SK-N-DZ (cell line): Measurements from ENCODE around the gene MTRF1.

Source experiments
- DNase-seq: peaks from one replicate; pipeline ENCODE4 v3.0.0-alpha.2; 2015; ENCODE audit warnings: low spot score

Gene MTRF1

DNA sequence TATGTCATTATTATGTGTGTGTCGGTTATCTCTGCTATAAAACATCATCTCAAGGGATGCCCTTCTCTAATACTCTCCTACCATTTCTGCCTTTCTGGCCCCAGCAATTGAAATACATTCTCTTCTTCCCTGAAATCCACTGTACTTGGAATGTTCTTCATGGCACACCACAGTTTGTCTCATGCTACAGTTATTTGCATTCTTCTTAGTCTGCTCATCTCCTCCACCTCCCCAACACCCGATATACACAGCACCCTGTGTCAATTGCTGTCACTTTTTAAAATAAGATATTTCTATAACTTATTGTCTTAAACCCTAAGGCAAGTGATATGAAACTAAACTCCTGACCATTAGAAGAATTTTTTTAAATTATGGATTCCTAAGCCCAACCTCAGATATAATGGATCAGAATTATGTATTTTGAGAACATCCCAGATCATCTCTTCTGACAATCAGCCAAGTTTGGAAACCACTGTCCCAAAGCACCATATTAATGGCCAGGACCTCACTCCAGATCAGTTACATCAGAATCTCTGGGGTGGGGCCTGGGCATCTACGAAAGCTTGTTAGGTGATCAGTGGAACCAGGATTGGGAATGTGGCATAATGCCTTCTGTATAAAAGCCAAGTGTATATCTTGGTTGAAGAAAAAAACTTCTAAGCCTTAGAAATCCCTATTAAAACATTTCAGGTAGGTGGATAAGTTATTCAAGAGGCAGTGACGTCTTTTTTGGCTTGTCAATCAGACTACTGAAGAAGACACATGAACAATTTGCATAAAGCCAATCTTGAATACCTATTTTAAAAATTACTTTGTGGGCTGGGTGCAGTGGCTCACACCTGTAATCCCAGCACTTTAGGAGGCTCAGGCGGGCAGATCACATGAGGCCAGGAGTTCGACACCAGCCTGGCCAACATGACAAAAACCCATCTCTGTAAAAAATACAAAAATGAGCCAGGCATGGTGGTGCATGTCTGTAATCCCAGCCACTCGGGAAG is 39.0 kb downstream of the MTRF1 start:
- no peak for DNase-seq

DNA sequence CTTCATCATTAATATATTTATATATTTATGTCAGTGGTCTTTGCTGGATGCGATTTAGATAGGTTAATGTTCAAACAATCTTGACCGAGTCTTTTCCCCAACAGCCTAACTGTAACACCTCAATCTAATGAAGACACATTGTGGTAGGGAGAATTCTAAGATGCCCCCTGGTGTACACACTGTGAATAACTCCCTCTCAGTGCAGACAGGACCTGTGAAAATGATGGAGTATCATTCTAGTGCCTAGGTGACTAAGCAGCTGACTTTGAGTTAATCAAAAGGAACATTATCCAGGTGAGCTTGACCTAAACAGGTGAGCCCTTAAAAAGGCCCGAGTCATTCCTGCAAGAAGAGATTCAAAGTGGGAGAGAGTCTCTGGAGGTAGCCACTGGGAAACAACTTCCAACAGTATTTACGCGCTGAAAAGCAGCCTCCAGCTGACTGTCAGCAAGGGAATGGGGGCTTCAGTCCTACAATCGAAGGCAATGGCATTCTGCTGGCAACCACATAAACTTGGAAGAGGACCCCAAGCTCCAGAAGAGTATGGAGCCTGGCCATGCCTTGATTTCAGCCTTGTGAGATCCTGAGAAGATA is 41.0 kb downstream of the MTRF1 start:
- peak; percentile 44 for DNase-seq

DNA sequence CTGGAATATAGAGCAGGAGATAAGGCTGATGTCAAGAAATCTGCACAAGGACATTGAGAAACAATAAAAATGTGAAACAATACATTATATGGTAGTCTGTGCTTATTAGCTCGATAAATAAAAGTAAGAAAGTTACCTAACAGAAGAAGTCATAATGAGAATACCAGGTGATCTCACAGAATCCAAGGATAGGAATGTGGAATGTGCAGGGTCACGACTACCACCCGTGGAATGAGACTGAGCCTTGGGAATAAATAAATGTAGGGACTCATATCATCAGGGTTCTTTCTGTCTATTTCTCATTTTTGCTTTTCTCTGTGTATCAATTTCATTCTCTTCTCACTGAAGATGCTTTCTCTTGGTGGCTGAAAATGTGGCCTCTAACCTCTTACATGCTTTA is 43.0 kb downstream of the MTRF1 start:
- no peak for DNase-seq

- DNase-seq, result no peak
These were observed 47.2 kb downstream of the MTRF1 start for GRCh38 chr13:41216160-41216559.

DNA sequence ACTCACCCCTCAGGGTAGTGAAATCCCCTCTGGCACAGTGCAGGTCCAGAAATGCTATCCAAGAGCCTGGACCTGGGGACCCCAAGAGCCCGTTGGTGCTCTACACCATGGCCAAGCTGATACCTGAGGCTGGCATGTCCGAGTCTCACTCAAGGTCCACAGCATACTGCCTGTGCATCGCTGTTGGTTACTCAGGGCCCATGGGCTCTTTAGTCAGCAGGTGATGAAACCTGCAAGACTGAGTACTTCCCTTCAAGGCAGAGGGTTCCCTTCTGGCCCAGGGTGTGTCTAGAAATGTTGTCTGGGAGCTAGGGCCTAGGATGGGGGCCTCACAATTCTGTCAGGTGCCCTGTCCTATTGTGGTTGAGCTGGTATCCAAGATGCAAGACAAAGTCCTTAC is 49.5 kb downstream of the MTRF1 start:
- DNase-seq, result no peak

DNA sequence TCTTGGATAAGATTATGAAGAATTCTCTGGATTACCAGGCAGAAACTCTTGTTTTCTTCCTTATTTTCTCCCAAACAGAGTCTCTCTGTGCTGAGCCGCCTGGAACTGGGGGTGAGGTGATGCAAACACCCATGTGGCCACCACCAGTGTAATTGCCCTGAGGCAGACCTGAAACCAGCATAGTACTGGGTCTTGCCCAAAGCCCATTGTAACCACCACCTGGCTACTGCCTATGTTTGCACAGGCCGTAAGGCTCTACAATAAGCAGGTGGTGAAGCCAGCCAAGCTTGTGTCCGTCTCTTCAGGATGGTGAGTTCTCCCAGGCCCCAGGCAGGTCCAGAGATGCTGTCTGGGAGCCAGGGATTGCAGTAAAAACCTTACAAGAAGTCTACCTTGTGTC is 50.1 kb downstream of the MTRF1 start:
- DNase-seq, result no peak

DNA sequence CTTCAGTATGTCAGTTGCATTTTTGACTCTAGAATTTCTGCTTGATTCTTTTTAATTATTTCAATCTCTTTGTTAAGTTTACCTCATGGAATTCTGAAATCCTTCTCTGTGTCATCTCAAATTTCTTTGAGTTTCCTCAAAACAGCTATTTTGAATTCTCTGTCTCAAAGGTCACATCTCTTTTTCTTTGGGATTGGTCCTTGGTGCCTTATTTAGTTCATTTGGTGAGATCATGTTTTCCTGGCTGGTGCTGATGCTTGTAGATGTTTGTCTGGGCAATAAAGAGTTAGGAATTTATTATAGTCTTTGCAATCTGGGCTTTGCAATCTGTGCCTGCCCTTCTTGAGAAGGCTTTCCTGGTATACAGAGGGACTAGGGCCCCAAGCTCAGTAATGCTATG is 50.5 kb downstream of the MTRF1 start:
- no peak for DNase-seq

DNA sequence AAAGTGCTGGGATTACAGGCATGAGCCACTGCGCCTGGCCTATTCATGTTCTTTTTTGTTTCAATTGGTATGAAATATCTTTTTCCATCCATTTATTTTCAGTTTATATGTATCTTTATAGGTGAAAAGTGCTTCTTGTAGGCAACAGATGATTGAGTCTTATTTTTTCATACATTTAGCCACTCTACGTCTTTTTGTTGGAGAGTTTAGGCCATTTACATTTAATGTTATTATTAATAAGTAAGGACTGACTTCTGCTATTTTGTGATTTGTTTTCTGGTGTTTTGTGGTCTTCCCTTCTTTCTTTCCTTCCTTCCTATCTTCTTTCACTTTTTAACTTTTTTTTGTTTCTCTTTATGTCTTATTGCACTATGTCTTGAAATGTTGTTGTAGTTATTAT is 52.3 kb downstream of the MTRF1 start:
- DNase-seq, result no peak

DNA sequence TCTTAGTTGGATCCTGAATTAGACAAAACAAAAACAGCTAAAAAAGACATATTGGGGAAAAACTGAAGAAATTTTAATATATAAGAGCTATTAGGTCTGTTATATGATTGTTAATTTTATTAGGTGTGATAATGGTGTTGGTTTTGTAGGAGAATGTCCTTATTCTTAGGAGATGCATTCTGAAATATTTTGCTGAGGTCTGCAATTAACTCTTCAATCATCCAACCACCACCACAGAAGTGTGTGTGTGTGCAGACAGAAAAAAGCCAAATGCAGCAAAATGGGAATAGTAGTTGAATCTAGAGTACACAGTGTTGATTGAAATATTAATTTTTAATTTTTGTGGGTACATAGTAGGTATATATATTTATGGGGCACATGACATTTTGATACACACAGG is 56.9 kb downstream of the MTRF1 start:
- no peak for DNase-seq

DNA sequence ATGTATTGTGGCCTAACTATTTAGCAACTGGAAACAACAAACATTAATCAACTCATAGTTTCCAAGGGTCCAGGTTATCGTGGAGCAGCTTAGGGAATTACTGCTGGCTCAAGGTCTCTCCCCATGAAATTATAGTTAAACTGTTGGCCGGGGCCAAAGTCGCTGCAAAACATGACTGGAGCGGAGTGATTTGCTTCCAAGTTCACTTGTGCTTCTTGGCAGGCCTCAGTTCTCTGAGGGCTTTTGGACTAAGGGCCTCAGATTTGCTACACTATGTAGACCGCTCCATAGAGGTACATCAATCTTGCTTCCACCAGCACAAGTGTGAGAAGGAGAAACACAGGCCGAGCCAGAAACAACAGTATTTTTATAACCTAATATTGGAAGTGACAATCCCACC is 59.6 kb downstream of the MTRF1 start:
- no peak for DNase-seq

GRCh38 chr13:41200126-41200525 is 63.2 kb downstream of the MTRF1 start:
- DNase-seq, result no peak

GRCh38 chr13:41199526-41199925 is 63.9 kb downstream of the MTRF1 start:
- DNase-seq, result no peak

DNA sequence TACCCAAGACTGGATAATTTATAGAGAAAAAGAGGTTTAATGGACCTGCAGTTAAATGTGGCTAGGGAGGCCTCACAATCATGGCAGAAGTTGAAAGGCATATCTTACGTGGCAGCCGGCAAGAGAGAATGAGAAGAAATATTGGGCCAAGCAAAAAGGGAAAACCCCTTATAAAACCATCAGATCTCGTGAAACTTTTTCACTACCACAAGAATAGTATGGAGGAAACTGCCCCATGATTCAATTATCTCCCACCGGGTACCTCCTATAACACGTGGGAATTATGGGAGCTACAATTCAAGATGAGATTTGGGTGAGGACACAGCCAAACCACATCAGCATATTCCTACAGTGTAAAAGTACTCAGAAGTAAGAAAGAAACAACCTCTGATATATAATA is 64.3 kb downstream of the MTRF1 start:
- DNase-seq, result no peak

DNA sequence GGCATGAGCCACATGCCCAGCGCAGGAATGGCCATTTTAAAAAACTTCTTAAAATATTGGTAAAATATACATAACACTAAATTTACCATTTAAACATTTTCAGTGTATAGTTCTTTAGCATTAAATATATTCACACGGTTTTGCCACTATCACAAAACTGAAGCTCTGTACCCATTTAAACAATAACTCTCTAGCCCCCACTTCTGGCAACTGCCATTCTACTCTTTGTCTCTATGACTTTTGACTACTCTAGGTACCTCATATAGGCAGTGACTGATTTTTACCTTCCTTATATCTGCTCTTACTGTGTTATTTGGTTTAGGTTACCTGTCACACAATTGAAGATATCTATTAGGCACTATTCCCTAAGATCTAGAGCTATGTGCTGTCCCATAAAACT is 66.8 kb downstream of the MTRF1 start:
- DNase-seq, result no peak

DNA sequence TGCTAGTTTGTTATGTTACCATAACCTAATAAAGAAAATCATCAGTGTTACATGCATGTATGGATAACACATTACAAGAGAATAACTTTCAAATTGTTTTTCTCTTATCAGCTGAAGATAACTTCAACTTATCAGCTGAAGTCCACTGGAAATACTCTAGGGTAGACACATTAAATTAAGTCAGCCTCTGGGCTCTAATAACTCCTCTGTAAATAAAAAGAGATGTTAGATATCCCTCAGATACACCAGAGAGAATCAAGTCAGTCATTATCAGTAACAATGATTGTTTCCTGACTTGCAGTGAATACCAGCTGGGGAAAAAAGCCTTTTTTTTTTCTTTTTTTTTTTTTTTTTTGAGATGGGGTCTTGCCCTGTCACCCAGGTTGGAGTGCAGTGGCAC is 67.4 kb downstream of the MTRF1 start:
- DNase-seq, result no peak

- peak; percentile 94 for DNase-seq
These were observed 69.2 kb downstream of the MTRF1 start, which contains the start of gene KBTBD7 for GRCh38 chr13:41193919-41194824. Gene KBTBD7 (minus strand): TSS chr13:41194569. CDS start chr13:41194257, 312 bp downstream.

GRCh38 chr13:41193469-41193868 is 69.9 kb downstream of the MTRF1 start:
- no peak for DNase-seq

DNA sequence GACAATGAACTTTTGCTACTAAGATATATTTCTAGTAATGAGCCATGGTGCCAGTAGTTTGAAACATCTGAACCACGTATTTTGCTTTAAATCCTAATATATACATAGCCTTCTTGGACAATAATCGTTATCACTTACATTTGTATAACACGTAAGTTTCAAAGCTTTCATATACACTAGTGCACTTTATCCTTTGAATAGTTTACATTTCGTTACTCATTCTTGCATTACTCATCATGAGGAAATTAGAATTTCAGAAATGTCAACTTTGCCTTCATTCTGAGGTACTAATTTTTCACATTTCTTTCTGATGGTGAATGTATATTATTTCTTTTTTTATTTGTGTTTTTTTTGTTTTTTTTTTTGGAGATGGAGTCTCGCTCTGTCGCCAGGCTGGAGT is 74.8 kb downstream of the MTRF1 start:
- DNase-seq, result no peak

DNA sequence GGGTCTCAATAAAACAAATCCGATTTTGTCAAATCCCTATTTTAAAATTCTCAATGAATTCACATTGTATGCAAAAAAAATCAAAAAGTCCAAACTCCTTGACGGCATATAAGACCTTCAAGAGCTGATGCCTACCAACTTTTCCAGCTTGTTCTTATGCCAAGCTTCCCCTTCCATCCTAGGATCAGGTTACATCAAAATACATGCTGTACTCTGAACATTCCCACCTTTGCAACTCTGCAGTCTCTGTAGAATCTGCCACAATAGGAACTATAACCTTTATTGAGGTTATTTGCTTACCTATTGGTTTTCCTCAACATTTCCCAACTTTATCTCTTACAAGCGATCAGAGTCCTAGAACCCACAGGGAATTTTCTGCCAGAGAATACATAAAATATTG is 76.9 kb downstream of the MTRF1 start:
- DNase-seq, result no peak

- no peak for DNase-seq
These were observed 81.1 kb downstream of the MTRF1 start for GRCh38 chr13:41182231-41182630.

DNA sequence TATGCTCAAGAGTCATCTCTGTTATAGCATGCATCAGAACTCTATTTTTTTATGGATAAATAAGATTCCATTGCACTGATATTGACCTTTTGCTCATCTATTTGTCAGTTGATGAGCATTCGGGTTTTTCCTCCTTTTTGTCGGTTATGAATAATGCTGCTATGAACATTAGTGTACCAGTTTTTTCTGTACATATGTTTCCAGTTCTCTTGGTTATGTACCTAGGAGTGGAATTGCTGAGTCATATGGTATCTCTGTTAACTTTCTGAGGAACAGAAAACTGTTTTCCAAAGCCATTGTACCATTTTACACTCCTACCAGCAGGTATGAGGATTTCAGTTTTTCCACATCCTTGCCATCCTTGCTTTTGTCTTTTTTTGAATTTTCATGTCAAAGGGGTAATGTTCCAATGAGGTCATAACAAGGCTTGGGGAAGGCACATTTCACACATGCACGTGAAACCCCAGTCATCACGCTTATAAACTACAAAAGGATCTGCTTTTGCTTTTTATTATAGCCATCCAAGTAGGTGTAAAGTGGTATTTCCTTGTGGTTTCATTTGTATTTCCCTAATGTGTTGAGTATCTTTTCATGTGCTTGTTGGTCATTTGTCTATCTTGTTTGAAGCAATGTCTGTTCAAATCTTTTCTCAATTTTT is 83.7 kb downstream of the MTRF1 start:
- no peak for DNase-seq
